Measurements from ENCODE around the gene DNPH1. TPM values are rescaled to one million over a fixed set of nuclear protein-coding genes. Genes with fewer than 3 reads are reported as not detected.

Gene DNPH1
- total and polyA plus RNA-seq, 9 of the 15 experiments (the other 6 are each of a cell fraction or from before 2014, with no cell fraction given): 7.3 to 300 (median 68.7) TPM

GRCh38 chr6:43246301-43247113 is 17.2 kb upstream of the DNPH1 start (continued):
- no peak for TF ChIP-seq NFRKB (IDR thresholded peaks at IDR 0.05; ENCODE audit: low read depth)
- TF ChIP-seq CCAR2 (IDR thresholded peaks at IDR 0.05; ENCODE audit: low read depth, low read length): no peak
- TF ChIP-seq USF1 (CRISPR knock-in tag; IDR thresholded peaks at IDR 0.05): peak; percentile 69
- TF ChIP-seq L3MBTL2 (IDR thresholded peaks at IDR 0.05): no peak
- no peak for TF ChIP-seq ZNF79 (CRISPR knock-in tag; IDR thresholded peaks at IDR 0.05; ENCODE audit: low read depth)
- no peak for TF ChIP-seq ZNF699 (CRISPR knock-in tag; IDR thresholded peaks at IDR 0.05; ENCODE audit: insufficient replicate concordance)
- no peak for TF ChIP-seq KLF16 (IDR thresholded peaks at IDR 0.05)
- TF ChIP-seq ZNF431 (CRISPR knock-in tag; IDR thresholded peaks at IDR 0.05): no peak
- TF ChIP-seq TRIM24 (IDR thresholded peaks at IDR 0.05): 0 out of 4 replicates have a peak, but pooled peaks of 1 of the 2 experiments have one; percentile 14
- TF ChIP-seq RB1 (IDR thresholded peaks at IDR 0.05; ENCODE audit: low read depth): 0 out of 2 replicates have a peak, but pooled peaks have one; percentile 36
- TF ChIP-seq ETV5 (CRISPR knock-in tag; IDR thresholded peaks at IDR 0.05; ENCODE audit: low read depth): no peak
- no peak for TF ChIP-seq BRD9 (IDR thresholded peaks at IDR 0.05; ENCODE audit: low read depth, partially characterized antibody)
- TF ChIP-seq DPF2 (IDR thresholded peaks at IDR 0.05): 0 out of 2 replicates have a peak, but pooled peaks have one; percentile 9
- TF ChIP-seq, protein P1, sequence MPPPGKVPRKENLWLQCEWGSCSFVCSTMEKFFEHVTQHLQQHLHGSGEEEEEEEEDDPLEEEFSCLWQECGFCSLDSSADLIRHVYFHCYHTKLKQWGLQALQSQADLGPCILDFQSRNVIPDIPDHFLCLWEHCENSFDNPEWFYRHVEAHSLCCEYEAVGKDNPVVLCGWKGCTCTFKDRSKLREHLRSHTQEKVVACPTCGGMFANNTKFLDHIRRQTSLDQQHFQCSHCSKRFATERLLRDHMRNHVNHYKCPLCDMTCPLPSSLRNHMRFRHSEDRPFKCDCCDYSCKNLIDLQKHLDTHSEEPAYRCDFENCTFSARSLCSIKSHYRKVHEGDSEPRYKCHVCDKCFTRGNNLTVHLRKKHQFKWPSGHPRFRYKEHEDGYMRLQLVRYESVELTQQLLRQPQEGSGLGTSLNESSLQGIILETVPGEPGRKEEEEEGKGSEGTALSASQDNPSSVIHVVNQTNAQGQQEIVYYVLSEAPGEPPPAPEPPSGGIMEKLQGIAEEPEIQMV (tag; conservative IDR thresholded peaks at IDR 0.05; ENCODE audit: low read depth): no peak
- no peak for TF ChIP-seq ATF6 (CRISPR knock-in tag; IDR thresholded peaks at IDR 0.05)
- no peak for TF ChIP-seq FOSL1 (tag; conservative IDR thresholded peaks at IDR 0.05)
- no peak for TF ChIP-seq FOS (IDR thresholded peaks at IDR 0.05; ENCODE audit: extremely low read depth, insufficient read length)
- TF ChIP-seq DMBX1 (CRISPR knock-in tag; IDR thresholded peaks at IDR 0.05; ENCODE audit: borderline replicate concordance): no peak
- TF ChIP-seq HDAC3 (IDR thresholded peaks at IDR 0.05; ENCODE audit: borderline replicate concordance, partially characterized antibody): no peak
- TF ChIP-seq RFX1 (IDR thresholded peaks at IDR 0.05): no peak
- TF ChIP-seq HEY1 (CRISPR knock-in tag; IDR thresholded peaks at IDR 0.05; ENCODE audit: borderline replicate concordance): no peak
- no peak for TF ChIP-seq TBL1XR1 (IDR thresholded peaks at IDR 0.05; ENCODE audit: low read length in 2 of 2)
- no peak for TF ChIP-seq HNRNPK (IDR thresholded peaks at IDR 0.05; ENCODE audit: low read depth, low read length, poor library complexity, severe bottlenecking)
- 0 out of 2 replicates have a peak, but pooled peaks have one; percentile 19 for TF ChIP-seq FOXO4 (CRISPR knock-in tag; IDR thresholded peaks at IDR 0.05)
